Activated naive CD8-positive, alpha-beta T cell (primary cell): ENCODE results near the gene ZRANB1.
"Not testable (repeated sequence)": the region's sequence is repeated elsewhere in the genome, so short reads cannot be mapped to it uniquely, and the experiment has no call there.

Experiments used
- H3K27ac Mint-ChIP-seq: one replicate; pipeline ENCODE4 v1.8.0; 2021; ENCODE audit warnings: mixed read lengths
- H3K27me3 Mint-ChIP-seq: one replicate; pipeline ENCODE4 v1.8.0; 2021; ENCODE audit warnings: mixed read lengths
- H3K36me3 Mint-ChIP-seq: one replicate; pipeline ENCODE4 v1.8.0; 2021; ENCODE audit warnings: mixed read lengths
- H3K4me1 Mint-ChIP-seq: one replicate; pipeline ENCODE4 v1.8.0; 2021; ENCODE audit warnings: low read depth, mixed read lengths
- H3K4me3 Mint-ChIP-seq: one replicate; pipeline ENCODE4 v1.8.0; 2021; ENCODE audit warnings: mild to moderate bottlenecking, mixed read lengths
- H3K9me3 Mint-ChIP-seq: one replicate; pipeline ENCODE4 v1.8.0; 2021; ENCODE audit warnings: low read depth, mixed read lengths

Gene ZRANB1

DNA sequence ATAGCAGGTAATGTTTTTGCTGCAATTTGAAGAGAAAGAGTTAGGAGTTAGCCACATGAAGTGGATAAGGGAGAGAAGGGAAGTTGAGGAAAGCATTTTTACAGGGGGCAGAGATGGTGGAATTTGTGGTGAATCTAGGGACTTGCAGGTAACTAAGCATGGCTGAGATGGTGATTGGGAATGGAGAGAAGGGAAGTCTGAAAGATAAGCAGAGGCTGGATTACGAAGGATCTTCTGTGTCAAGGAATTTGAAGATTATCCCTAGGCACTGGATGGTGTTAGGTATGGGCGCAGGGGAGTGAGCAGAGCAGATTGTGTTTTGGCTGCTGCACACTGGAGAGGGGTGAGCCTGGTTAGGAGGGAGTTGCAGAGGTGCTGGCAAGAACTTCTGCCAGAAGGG, 25.3 kb downstream of the ZRANB1 start:
- H3K27me3 Mint-ChIP-seq, result no peaks in the 10 kb centered on the region
- no peak overlapping the region for H3K27ac Mint-ChIP-seq
- H3K4me1 Mint-ChIP-seq, result peaks cover 39% of the 10 kb centered on the region
- no peaks in the 10 kb centered on the region for H3K9me3 Mint-ChIP-seq
- H3K36me3 Mint-ChIP-seq, result peaks cover 9% of the 10 kb centered on the region
- no peak overlapping the region for H3K4me3 Mint-ChIP-seq

DNA sequence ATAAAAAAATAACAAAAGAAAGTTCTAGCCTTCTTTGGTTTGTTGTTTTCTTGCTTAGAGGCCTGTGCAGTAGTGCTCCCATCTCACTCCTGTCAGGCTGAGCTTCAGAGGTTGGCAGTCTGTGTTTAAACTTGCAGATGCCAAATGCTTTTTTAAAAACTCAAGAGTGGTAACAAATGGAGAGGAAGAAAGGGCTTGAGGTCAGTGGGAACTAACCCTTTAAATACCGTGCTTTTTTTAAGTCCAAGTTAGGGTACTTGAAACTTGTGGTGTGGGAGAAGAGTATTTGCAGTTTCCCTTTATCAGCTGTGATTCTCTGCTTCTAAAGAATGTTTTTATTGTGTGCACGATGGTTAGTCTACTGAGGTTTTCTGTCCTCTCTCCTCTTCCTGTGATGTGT, 29.4 kb downstream of the ZRANB1 start:
- Mint-ChIP-seq H3K4me3 (no peak overlapping the region), H3K36me3 (peaks cover 18% of the 10 kb centered on the region), H3K27me3 (no peaks in the 10 kb centered on the region), H3K27ac (peak overlapping the region; percentile 16), H3K4me1 (peaks cover 35% of the 10 kb centered on the region), H3K9me3 (no peaks in the 10 kb centered on the region)

DNA sequence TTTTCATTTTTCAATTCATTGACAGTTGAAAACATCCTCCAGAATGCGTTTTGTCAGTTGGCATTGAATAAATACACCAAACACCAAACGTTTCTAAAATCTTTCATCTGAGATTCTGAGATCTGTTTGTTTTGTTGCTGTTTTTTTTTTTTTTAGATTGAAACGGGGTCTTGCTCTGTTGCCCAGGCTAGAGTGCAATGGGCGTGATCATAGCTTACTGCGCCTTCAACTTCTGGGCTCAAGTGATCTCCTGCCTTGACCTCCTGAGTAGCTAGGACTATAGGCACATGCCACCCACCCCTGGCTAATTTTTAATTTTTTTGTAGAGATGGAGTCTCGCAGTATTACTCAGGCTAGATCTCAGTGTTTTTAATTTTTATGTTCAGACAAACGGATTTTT, 30.7 kb downstream of the ZRANB1 start:
- Mint-ChIP-seq H3K27me3 (no peaks in the 10 kb centered on the region), H3K27ac (no peak overlapping the region), H3K4me1 (peaks cover 34% of the 10 kb centered on the region), H3K9me3 (no peaks in the 10 kb centered on the region), H3K4me3 (no peak overlapping the region), H3K36me3 (peaks cover 18% of the 10 kb centered on the region)

DNA sequence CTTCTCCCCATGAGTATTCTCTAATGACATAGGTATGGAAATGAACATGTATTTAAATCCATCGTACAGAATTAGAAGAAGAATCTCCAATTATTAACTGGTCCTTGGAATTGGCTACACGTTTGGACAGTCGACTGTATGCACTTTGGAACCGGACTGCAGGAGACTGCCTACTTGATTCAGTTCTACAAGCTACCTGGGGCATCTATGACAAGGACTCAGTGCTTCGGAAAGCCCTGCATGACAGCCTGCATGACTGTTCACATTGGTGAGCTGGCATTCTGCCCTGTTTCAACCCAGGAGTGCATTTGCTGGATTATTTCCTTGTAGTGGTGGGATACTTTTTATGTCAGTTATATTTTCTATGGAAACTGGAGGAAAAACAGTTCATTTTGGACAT, 32.2 kb downstream of the ZRANB1 start:
- Mint-ChIP-seq H3K27ac (no peak overlapping the region), H3K27me3 (no peaks in the 10 kb centered on the region), H3K4me3 (no peak overlapping the region), H3K4me1 (peaks cover 33% of the 10 kb centered on the region), H3K36me3 (peaks cover 9% of the 10 kb centered on the region), H3K9me3 (no peaks in the 10 kb centered on the region)

DNA sequence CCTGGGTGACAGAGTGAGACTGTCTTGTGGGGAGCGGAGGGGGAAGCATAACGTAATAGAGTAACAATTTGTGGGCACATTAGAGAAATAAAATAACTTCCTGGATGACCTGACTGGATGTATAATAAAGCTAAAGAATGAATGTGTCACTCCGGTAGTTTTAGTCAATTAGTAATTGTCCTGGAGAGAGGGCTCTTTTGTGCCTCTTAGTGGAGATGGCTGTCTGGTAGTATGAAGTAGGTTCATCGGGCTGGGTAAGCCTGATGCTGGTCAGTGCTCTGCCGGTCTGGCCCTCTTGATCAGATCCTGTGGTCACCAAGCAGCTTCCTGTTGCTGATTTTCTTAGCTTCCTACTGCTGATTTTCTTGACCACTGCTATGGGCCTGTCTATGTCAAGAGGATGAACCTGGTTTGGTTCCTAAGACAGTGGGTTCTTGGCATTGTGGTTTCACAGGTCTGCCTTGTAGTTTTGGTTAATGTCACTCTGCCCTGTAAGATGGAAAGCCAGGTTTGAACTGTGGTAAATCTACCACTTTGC, 34.1 kb downstream of the ZRANB1 start:
- no peaks in the 10 kb centered on the region for H3K27me3 Mint-ChIP-seq
- no peak overlapping the region for H3K4me3 Mint-ChIP-seq
- H3K9me3 Mint-ChIP-seq, result no peaks in the 10 kb centered on the region
- no peak overlapping the region for H3K27ac Mint-ChIP-seq
- H3K36me3 Mint-ChIP-seq, result peaks cover 9% of the 10 kb centered on the region
- peaks cover 25% of the 10 kb centered on the region for H3K4me1 Mint-ChIP-seq

DNA sequence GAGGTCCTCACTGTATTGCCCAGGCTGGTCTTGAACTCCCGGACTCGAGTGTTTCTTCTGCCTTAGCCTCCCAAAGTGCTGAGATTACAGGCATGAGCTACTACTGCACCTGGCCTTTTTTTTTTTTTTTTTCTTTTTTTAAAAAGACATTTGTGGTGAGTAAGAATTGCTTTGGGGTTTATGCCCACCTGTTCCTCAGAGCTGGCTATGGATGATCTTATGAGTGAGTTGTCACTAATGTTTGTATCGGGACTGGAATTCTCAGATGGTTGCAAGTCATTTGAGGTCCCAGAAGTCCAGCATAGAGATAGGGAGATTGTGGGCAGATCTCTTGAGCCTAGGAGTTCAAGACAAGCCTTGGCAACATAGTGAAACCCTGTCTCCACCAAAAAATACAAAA, 35.2 kb downstream of the ZRANB1 start:
- Mint-ChIP-seq H3K27me3 (no peaks in the 10 kb centered on the region), H3K36me3 (peaks cover 12% of the 10 kb centered on the region), H3K4me3 (no peak overlapping the region), H3K9me3 (no peaks in the 10 kb centered on the region), H3K27ac (no peak overlapping the region), H3K4me1 (peaks cover 20% of the 10 kb centered on the region)

DNA sequence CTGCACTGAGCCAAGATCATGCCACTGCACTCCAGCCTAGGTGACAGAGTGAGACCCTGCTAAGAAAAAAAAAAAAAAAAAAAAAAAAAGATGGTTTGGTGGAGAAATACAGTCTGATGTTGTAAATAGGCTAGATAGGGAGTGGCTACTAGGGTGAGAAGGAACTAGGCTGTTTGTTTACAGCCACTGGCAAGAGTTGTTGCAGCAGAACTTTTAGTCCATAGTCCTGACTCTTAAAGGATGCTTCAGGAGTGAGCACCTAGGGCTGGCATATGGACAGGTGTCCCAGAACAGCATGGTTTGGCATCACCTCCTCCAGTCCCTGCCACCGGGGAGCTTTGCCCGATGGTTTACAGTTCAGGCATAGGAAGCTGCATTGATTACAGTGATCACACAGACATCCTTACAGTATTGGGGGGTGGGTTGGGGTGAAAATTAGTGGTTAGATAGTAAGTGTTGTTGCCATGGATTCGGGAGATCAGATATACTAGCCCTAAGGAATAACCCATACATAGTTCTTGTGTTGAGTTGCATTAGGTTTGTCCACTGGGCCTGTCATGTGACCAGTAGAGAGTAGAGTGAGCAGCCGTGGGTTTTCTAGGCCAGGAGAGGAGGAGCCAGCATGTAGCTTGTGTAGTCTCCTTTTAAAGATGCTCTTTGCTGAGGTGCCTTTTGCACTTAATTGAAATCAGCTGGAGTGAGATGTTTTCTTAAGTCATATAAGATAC, 35.9 kb downstream of the ZRANB1 start:
- no peaks in the 10 kb centered on the region for H3K27me3 Mint-ChIP-seq
- no peak overlapping the region for H3K4me3 Mint-ChIP-seq

DNA sequence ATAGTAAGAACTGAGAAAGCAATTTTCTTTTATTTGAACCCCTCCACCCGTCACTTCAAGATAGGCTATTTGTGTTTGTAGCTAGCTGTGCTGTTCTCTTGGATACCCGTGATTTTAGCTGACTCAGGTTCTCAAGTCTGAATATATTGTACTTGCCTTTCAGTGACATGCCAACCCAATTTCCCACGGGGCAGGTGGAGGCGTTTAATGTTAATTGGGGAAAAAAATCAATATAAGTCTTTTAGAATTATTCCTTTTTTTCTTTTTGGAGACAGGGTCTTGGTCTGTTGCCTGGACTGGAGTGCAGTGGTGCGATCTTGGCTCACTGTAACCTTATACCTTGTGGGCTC, 36.4 kb downstream of the ZRANB1 start:
- Mint-ChIP-seq H3K4me3 (no peak overlapping the region), H3K27ac (no peak overlapping the region), H3K36me3 (peaks cover 14% of the 10 kb centered on the region), H3K9me3 (no peaks in the 10 kb centered on the region), H3K27me3 (no peaks in the 10 kb centered on the region), H3K4me1 (peaks cover 18% of the 10 kb centered on the region)

More for the DNA sequence above, 35.9 kb downstream of the ZRANB1 start:
- Mint-ChIP-seq H3K36me3 (peaks cover 13% of the 10 kb centered on the region), H3K27ac (peak overlapping the region; percentile 56), H3K4me1 (peaks cover 18% of the 10 kb centered on the region), H3K9me3 (no peaks in the 10 kb centered on the region)

DNA sequence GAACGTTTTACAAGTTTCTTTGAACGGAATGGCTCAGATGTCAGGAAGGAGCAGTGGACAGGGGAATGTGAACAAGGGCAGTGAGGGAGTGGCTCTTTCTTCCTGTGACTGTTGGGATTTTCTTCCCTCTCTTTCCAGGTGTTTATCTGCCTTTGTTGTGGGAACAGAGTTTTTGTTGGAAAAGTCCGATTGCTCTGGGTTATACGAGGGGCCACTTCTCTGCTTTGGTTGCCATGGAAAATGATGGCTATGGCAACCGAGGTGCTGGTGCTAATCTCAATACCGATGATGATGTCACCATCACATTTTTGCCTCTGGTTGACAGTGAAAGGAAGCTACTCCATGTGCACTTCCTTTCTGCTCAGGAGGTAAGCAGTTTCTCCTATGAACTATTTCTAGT, 41.4 kb downstream of the ZRANB1 start:
- peaks cover 5% of the 10 kb centered on the region for H3K36me3 Mint-ChIP-seq
- H3K27ac Mint-ChIP-seq, result peak overlapping the region; percentile 34
- H3K27me3 Mint-ChIP-seq, result no peaks in the 10 kb centered on the region
- peaks cover 4% of the 10 kb centered on the region for H3K4me1 Mint-ChIP-seq
- no peak overlapping the region for H3K4me3 Mint-ChIP-seq
- H3K9me3 Mint-ChIP-seq, result no peaks in the 10 kb centered on the region

DNA sequence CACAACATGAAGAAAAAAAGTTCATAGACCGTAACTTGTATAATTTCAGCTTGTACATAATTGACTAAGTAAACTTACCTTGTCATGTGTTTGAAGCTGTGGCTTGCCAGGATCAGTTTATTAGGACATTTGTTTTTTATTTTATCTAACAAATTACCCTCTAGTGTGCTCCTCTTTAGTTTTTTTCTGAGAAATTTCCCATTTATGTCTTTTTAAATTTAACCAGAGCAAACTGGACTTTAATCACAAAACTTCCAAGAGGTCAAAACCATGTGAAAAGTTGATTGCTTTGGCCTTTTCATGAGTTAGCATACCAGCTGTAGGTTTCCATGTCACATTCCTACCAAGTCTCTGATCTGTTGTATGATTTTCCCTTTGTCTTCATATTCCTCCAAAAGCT, 42.5 kb downstream of the ZRANB1 start:
- Mint-ChIP-seq H3K4me1 (peaks cover under 1% of the 10 kb centered on the region), H3K27ac (no peak overlapping the region), H3K27me3 (no peaks in the 10 kb centered on the region), H3K36me3 (peaks cover 5% of the 10 kb centered on the region), H3K9me3 (no peaks in the 10 kb centered on the region), H3K4me3 (no peak overlapping the region)

DNA sequence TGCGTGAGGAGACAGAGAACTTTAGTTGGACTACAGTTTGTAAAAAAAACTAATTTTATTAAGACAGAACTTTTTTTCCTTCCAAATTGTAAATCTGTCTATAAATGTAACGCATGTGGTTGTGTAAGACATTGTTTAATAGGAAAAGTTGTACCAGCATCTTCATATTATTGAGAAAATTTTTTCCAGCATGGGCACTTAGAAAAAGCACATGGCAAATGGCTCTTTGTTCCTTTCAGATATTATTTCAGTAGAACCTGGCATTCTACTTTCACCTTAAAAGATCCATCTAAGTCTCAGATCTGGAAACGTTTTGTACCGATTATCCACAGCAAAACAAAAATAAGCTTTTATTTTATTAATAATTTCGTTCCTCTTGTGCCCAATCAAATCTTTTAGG, 43.2 kb downstream of the ZRANB1 start:
- Mint-ChIP-seq H3K27me3 (no peaks in the 10 kb centered on the region), H3K4me3 (no peak overlapping the region), H3K27ac (no peak overlapping the region), H3K36me3 (peaks cover 5% of the 10 kb centered on the region), H3K9me3 (no peaks in the 10 kb centered on the region), H3K4me1 (no peaks in the 10 kb centered on the region)

DNA sequence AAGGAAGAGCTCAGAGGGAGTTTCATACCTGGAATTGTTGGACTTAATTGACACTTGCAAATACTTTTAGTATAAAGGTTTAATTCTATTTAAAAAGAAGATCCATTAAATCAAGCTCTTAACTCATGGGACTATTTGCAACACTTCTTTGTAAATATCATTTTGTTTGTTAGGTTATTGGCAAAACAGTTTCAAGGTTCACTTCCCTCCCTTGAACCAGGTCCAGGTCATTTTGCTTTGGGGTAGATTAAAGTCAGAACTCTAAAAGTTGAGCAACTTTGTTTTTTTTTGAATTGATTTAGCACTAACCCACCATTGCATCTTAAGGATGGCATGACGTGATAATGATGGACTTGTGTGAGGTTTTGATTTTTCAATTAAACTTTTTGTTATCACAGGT, 45.9 kb downstream of the ZRANB1 start:
- Mint-ChIP-seq H3K27ac (no peak overlapping the region), H3K27me3 (no peaks in the 10 kb centered on the region), H3K4me3 (no peak overlapping the region), H3K9me3 (no peaks in the 10 kb centered on the region), H3K36me3 (peaks cover 2% of the 10 kb centered on the region), H3K4me1 (no peaks in the 10 kb centered on the region)

DNA sequence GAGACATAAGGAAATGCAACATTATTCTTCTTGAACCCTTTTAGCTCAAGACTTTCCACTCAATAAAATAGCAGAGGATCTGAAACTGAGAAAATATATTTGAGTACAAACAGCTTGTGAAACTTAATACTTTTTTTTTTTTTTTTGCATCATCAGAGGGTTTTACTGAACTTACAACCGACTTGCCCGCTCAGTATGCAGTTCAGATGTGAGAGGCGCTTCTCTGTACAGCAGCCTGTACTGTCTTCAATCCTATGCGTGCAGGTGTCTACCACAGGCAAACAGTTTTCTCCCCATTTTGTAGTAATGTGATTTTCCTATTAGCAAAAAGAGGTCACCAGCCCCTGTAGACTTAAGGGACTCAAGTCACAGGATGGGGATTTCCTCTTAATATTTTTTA, 46.8 kb downstream of the ZRANB1 start:
- not testable (repeated sequence) for H3K4me1 Mint-ChIP-seq, H3K36me3 Mint-ChIP-seq, H3K4me3 Mint-ChIP-seq, H3K27me3 Mint-ChIP-seq, H3K9me3 Mint-ChIP-seq, H3K27ac Mint-ChIP-seq

DNA sequence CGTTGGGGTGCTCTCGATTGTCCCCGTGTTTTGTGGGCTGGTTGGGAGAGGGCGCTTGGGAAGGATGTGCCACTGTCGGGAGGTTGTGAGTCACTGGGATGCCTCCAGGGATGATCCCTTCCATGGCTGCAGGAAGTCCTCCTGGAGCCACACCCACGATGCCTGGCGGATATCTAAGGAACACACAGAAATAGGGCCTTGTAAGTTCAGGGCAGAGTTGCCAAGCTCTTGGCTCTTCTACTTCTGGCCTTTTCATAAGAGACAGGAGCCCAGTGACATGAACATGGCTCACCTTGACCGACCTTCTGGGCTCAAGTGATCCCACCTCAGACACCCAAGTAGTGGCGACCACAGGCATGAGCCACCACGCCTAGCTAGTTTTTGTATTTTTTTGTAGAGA, 47.6 kb downstream of the ZRANB1 start:
- no peaks in the 10 kb centered on the region for H3K36me3 Mint-ChIP-seq
- no peak overlapping the region for H3K27ac Mint-ChIP-seq
- H3K4me3 Mint-ChIP-seq, result no peak overlapping the region
- no peaks in the 10 kb centered on the region for H3K9me3 Mint-ChIP-seq
- H3K27me3 Mint-ChIP-seq, result no peaks in the 10 kb centered on the region
- H3K4me1 Mint-ChIP-seq, result no peaks in the 10 kb centered on the region

DNA sequence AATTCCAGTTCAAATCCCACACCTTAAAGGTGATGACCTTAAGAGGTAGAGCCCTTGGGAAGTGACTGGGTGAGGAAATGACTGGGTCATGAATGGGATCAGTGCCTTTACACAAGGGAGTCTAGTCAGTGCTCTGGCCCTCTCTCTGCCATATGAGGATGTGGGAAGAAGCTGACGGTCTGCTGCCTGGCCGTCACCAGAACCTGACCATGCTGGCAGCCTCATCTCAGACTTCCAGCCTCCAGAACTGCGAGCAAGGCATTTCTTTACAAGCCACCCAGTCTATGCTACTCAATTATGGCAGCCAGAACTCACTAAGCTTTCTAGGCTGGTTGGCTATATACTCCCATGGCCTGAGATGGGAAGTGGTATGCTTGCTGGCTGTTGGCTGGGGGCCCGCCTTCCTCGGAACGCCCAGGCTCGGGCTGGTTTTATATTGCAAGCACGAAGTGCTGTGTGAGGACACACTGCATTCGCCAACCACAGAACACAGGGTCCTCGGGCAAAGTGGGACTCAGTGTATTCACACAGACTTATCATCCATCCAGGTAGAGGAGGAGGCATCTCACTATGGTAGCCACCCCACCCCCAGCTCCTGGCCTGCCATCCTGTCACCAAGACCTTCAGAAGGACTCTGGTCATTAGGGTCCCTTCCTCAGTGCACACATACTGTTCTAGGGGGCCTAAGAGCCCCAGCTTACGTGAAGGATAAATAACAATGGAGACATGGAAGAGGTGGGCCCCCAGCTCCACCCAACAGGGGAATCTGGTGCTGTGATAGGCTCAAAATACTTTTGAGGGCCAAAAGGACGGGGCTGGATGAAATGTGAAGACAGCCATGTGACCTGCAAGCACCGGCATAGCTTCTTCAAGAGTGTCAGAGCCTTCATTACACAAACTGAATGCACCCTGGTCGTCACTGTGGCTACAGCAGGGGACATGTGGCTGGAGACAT, 49.0 kb downstream of the ZRANB1 start:
- no peaks in the 10 kb centered on the region for H3K4me1 Mint-ChIP-seq
- no peaks in the 10 kb centered on the region for H3K36me3 Mint-ChIP-seq
- H3K27me3 Mint-ChIP-seq, result no peaks in the 10 kb centered on the region

More for the DNA sequence above, 49.0 kb downstream of the ZRANB1 start:
- Mint-ChIP-seq H3K9me3 (no peaks in the 10 kb centered on the region), H3K27ac (no peak overlapping the region), H3K4me3 (no peak overlapping the region)
